ENCODE measurements around the gene DRG2. TPM values are rescaled to one million over a fixed set of nuclear protein-coding genes. Genes with fewer than 3 reads are reported as not detected.

Gene DRG2
- total and polyA plus RNA-seq, 9 of the 15 experiments (the other 6 are each of a cell fraction or from before 2014, with no cell fraction given) = 6.6 to 36.7 (median 26.1) TPM

- TF ChIP-seq ZNF592 (IDR thresholded peaks at IDR 0.05) (no peak), ZBTB7A (IDR thresholded peaks at IDR 0.05; ENCODE audit: borderline replicate concordance, control insufficient read depth, low read depth, low read length) (no peak), BHLHE40 (IDR thresholded peaks at IDR 0.05; ENCODE audit: low read length) (peak; percentile 72), L3MBTL2 (IDR thresholded peaks at IDR 0.05) (peak; percentile 67), POU5F1 (IDR thresholded peaks at IDR 0.05; ENCODE audit: borderline replicate concordance, low read depth, low read length, partially characterized antibody) (no peak), RFX1 (IDR thresholded peaks at IDR 0.05) (no peak), KLF1 (tag; IDR thresholded peaks at IDR 0.05) (no peak), ZNF77 (CRISPR knock-in tag; IDR thresholded peaks at IDR 0.05) (no peak), USF2 (CRISPR knock-in tag; IDR thresholded peaks at IDR 0.05) (0 out of 2 replicates have a peak, but pooled peaks have one; percentile 6), ELK3 (CRISPR knock-in tag; IDR thresholded peaks at IDR 0.05) (no peak), AFF4 (CRISPR knock-in tag; IDR thresholded peaks at IDR 0.05) (no peak), USF1 (CRISPR knock-in tag; IDR thresholded peaks at IDR 0.05) (0 out of 2 replicates have a peak, but pooled peaks have one; percentile 38), HDAC3 (IDR thresholded peaks at IDR 0.05; ENCODE audit: borderline replicate concordance, partially characterized antibody) (no peak), KAT8 (IDR thresholded peaks at IDR 0.05; ENCODE audit: low read depth) (no peak), RFX7 (CRISPR knock-in tag; IDR thresholded peaks at IDR 0.05) (no peak), BACH1 (tag; IDR thresholded peaks at IDR 0.05) (no peak), BRF2 (IDR thresholded peaks at IDR 0.05; ENCODE audit: borderline replicate concordance, insufficient read depth, insufficient read length) (no peak)
Measured at GRCh38 chr17:18042983-18043382, 44.8 kb upstream of the DRG2 start (continued).
